LNCaP clone FGC (cell line): ENCODE data around the gene FAM83B.

Experiments
- DNase-seq: peaks from one replicate; pipeline ENCODE4 v3.0.0-alpha.2; 2011; ENCODE audit warnings: low read depth
- H3K4me3 ChIP-seq: 2 replicates; pipeline ENCODE4 v1.5.1; 2011; ENCODE audit warnings: mild to moderate bottlenecking, low read depth, low read length, control low read depth
- CTCF ChIP-seq: IDR thresholded peaks from 2 replicates; pipeline ENCODE4 v1.5.1; 2012; ENCODE audit warnings: mild to moderate bottlenecking; ENCODE audit not compliant: control insufficient read depth, insufficient read depth; ENCODE audit errors: extremely low read depth

The FAM83B gene

GRCh38 chr6:54920628-54921027 lies 74.1 kb downstream of the FAM83B start:
- DNase-seq = no peak
- no peak overlapping the region for H3K4me3 ChIP-seq
- no peak for TF ChIP-seq CTCF

- no peak for TF ChIP-seq CTCF
- H3K4me3 ChIP-seq = no peak overlapping the region
Measured at GRCh38 chr6:54921891-54922290, 75.3 kb downstream of the FAM83B start.

GRCh38 chr6:54929245-54929909 lies 82.8 kb downstream of the FAM83B start:
- TF ChIP-seq CTCF = no peak
- DNase-seq = no peak
- H3K4me3 ChIP-seq = no peak overlapping the region

More at GRCh38 chr6:54921891-54922290, 75.3 kb downstream of the FAM83B start:
- DNase-seq = no peak

DNA sequence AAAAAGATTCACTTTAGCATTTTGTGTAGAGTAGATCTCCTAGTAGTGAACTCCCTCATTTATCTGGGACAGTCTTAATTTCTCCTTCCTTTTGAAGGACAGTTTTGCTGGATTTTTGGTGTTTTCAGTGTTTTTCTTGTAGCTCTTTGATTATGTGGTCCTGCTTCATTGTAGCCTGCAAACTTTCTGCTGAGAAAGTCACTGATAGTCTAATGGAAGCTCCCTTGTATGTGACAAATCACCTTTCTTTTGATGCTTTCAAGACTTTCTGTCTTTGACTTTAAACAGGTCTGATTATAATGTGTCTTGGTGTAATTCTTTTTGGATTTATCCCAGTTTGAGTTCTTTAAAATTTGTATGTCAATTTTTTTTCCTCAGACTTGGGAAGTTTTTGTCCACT lies 86.1 kb downstream of the FAM83B start:
- no peak for TF ChIP-seq CTCF
- DNase-seq = no peak
- H3K4me3 ChIP-seq = no peak overlapping the region

GRCh38 chr6:54935739-54936138 lies 89.2 kb downstream of the FAM83B start:
- DNase-seq = no peak
- no peak overlapping the region for H3K4me3 ChIP-seq
- no peak for TF ChIP-seq CTCF

- no peak overlapping the region for H3K4me3 ChIP-seq
- TF ChIP-seq CTCF = no peak
- no peak for DNase-seq
Measured at GRCh38 chr6:54937371-54937770, 90.8 kb downstream of the FAM83B start.

GRCh38 chr6:54957698-54958097 lies 111.1 kb downstream of the FAM83B start:
- no peak for DNase-seq
- H3K4me3 ChIP-seq = no peak overlapping the region
- TF ChIP-seq CTCF = no peak
